ENCODE measurements around the gene NTM.
"Not testable (repeated sequence)": the region's sequence is repeated elsewhere in the genome, so short reads cannot be mapped to it uniquely, and the experiment has no call there.

The NTM gene

GRCh38 chr11:132060567-132060966 is 690.2 kb downstream of the NTM start:
- ChIA-PET CTCF (no interaction called here), POLR2A (no interaction called here)
- TF ChIP-seq BHLHE40 (IDR thresholded peaks at IDR 0.05; ENCODE audit: borderline replicate concordance) (no peak), SUZ12 (IDR thresholded peaks at IDR 0.05) (no peak), HDGF (IDR thresholded peaks at IDR 0.05; ENCODE audit: borderline replicate concordance) (no peak), SP1 (IDR thresholded peaks at IDR 0.05) (no peak), ZNF384 (IDR thresholded peaks at IDR 0.05) (no peak), ELF4 (IDR thresholded peaks at IDR 0.05) (no peak), FOXA1 (IDR thresholded peaks at IDR 0.05) (no peak), ARNT (IDR thresholded peaks at IDR 0.05) (no peak)
- no peak for DNase-seq (ENCODE audit: extremely low spot score)

GRCh38 chr11:132062031-132062430 is 691.6 kb downstream of the NTM start:
- POLR2A ChIA-PET, result no interaction called here
- CTCF ChIA-PET, result no interaction called here

DNA sequence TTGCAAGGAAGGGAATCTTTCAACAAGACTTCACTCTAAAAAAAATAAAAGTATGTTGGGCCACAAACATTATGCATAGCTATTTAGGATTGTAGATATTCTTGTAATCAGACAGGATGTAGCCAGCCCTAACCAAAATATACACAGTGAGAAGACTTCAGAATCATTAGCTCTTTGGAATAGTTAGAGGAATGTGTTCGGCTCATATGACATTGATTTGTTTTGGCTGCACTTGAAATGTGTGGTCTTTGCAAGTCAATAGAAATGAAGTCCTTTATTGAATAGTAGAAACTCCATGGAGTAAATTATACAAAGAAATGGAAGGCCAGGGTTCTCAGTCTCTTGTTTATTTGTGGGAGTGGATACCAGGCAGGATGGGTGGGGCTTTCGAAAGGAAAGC is 692.1 kb downstream of the NTM start:
- DNase-seq (ENCODE audit: extremely low spot score), result no peak
- POLR2A ChIA-PET, result no interaction called here
- CTCF ChIA-PET, result no interaction called here
- TF ChIP-seq FOXA1 (IDR thresholded peaks at IDR 0.05), result no peak
- TF ChIP-seq TARDBP (IDR thresholded peaks at IDR 0.05), result no peak
- no peak for TF ChIP-seq L3MBTL2 (conservative IDR thresholded peaks at IDR 0.05)
- no peak for TF ChIP-seq SP1 (IDR thresholded peaks at IDR 0.05)
- TF ChIP-seq CTBP1 (IDR thresholded peaks at IDR 0.05; ENCODE audit: borderline replicate concordance), result no peak
- TF ChIP-seq PKNOX1 (IDR thresholded peaks at IDR 0.05), result no peak
- TF ChIP-seq ZNF384 (IDR thresholded peaks at IDR 0.05), result no peak
- TF ChIP-seq NFRKB (IDR thresholded peaks at IDR 0.05), result no peak

More at GRCh38 chr11:132062031-132062430, 691.6 kb downstream of the NTM start:
- TF ChIP-seq ZNF384 (IDR thresholded peaks at IDR 0.05) (no peak), SP1 (IDR thresholded peaks at IDR 0.05) (no peak), FOXM1 (IDR thresholded peaks at IDR 0.05; ENCODE audit: borderline replicate concordance) (no peak), FOXK2 (IDR thresholded peaks at IDR 0.05) (no peak), L3MBTL2 (conservative IDR thresholded peaks at IDR 0.05) (no peak), SUZ12 (IDR thresholded peaks at IDR 0.05) (no peak), LEF1 (IDR thresholded peaks at IDR 0.05; ENCODE audit: borderline replicate concordance) (no peak), NFRKB (IDR thresholded peaks at IDR 0.05) (no peak), ELF4 (IDR thresholded peaks at IDR 0.05) (no peak), CTBP1 (IDR thresholded peaks at IDR 0.05; ENCODE audit: borderline replicate concordance) (no peak), ARNT (IDR thresholded peaks at IDR 0.05) (no peak), HDGF (IDR thresholded peaks at IDR 0.05; ENCODE audit: borderline replicate concordance) (no peak), FOXA1 (IDR thresholded peaks at IDR 0.05) (no peak)
- no peak for DNase-seq (ENCODE audit: extremely low spot score)

- no peak for DNase-seq (ENCODE audit: extremely low spot score)
- CTCF ChIA-PET, result no interaction called here
- POLR2A ChIA-PET, result no interaction called here
- TF ChIP-seq SP1 (IDR thresholded peaks at IDR 0.05) (no peak), NFRKB (IDR thresholded peaks at IDR 0.05) (no peak), ELF4 (IDR thresholded peaks at IDR 0.05) (no peak), HDGF (IDR thresholded peaks at IDR 0.05; ENCODE audit: borderline replicate concordance) (no peak), FOXM1 (IDR thresholded peaks at IDR 0.05; ENCODE audit: borderline replicate concordance) (no peak), FOXK2 (IDR thresholded peaks at IDR 0.05) (no peak), TARDBP (IDR thresholded peaks at IDR 0.05) (no peak), PKNOX1 (IDR thresholded peaks at IDR 0.05) (no peak), SUZ12 (IDR thresholded peaks at IDR 0.05) (no peak), CTBP1 (IDR thresholded peaks at IDR 0.05; ENCODE audit: borderline replicate concordance) (no peak), ARNT (IDR thresholded peaks at IDR 0.05) (no peak), FOXA1 (IDR thresholded peaks at IDR 0.05) (no peak)
These were observed 694.7 kb downstream of the NTM start for GRCh38 chr11:132064987-132065620.

DNA sequence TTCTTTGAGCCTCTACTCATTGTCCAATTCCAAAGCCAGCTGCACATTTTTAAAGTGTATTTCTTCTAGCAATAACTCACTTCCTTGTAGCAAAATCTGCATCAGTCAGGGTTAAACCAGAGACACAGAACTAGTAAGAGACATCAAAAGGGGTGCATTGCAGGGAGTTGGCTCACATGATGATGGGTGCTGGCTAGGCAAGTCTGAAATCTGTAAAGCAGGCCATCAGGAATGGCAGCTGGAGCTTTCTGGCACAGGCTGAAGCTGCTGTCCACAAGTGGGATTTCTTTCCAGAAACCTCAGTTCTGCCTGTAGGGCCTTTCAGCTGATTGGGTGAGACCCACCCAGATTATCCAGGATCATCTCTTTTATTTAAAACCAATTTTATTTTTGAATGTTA is 698.1 kb downstream of the NTM start:
- ChIA-PET POLR2A (no interaction called here), CTCF (no interaction called here)
- no peak for DNase-seq (ENCODE audit: extremely low spot score)
- TF ChIP-seq ELF4 (IDR thresholded peaks at IDR 0.05), result no peak
- TF ChIP-seq ZNF384 (IDR thresholded peaks at IDR 0.05), result no peak
- TF ChIP-seq FOXK2 (IDR thresholded peaks at IDR 0.05), result no peak
- no peak for TF ChIP-seq TARDBP (IDR thresholded peaks at IDR 0.05)
- no peak for TF ChIP-seq FOXM1 (IDR thresholded peaks at IDR 0.05; ENCODE audit: borderline replicate concordance)
- TF ChIP-seq LEF1 (IDR thresholded peaks at IDR 0.05; ENCODE audit: borderline replicate concordance), result no peak

GRCh38 chr11:132069593-132069992 is 699.2 kb downstream of the NTM start:
- CTCF ChIA-PET; DNase-seq (ENCODE audit: extremely low spot score): not testable (repeated sequence)
- POLR2A ChIA-PET, result interaction anchor here (0.6 kb wide), 1 partner anchor 9 kb away, joined by 3 read pairs; no protein-coding TSS in a partner anchor

DNA sequence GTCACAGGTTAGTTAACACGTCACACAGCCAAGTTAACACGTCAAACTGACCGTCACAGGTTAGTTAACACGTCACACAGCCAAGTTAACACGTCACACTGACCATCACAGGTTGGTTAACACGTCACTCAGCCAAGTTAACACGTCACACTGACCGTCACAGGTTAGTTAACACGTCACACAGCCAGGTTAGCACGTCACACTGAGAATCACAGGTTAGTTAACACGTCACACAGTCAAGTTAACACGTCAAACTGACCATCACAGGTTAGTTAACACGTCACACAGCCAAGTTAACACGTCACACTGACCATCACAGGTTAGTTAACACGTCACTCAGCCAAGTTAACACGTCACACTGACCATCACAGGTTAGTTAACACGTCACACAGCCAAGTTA is 700.5 kb downstream of the NTM start:
- POLR2A ChIA-PET; DNase-seq (ENCODE audit: extremely low spot score); CTCF ChIA-PET: not testable (repeated sequence)
